ELR (cell line): ENCODE results near the gene RFT1.
A peak's percentile ranks its signal among the peaks of the same experiment; 100 is the strongest.

Experiments used
- DNase-seq: peaks from one replicate; pipeline ENCODE4 v3.0.0-alpha.2; 2015; ENCODE audit warnings: low read depth

The RFT1 gene

GRCh38 chr3:53092216-53092615 is 38.0 kb downstream of the RFT1 start:
- no peak for DNase-seq

GRCh38 chr3:53091011-53091410 is 39.2 kb downstream of the RFT1 start:
- DNase-seq: no peak

GRCh38 chr3:53089511-53089910 is 40.7 kb downstream of the RFT1 start:
- no peak for DNase-seq

GRCh38 chr3:53085476-53085875 is 44.8 kb downstream of the RFT1 start:
- DNase-seq: no peak

GRCh38 chr3:53084310-53085001 is 45.8 kb downstream of the RFT1 start:
- peak; percentile 12 for DNase-seq

GRCh38 chr3:53083949-53084309 is 46.3 kb downstream of the RFT1 start:
- no peak for DNase-seq

GRCh38 chr3:53083521-53083920 is 46.7 kb downstream of the RFT1 start:
- no peak for DNase-seq

- no peak for DNase-seq
Observed at GRCh38 chr3:53082736-53083135, 47.5 kb downstream of the RFT1 start.

GRCh38 chr3:53081318-53081717 is 48.9 kb downstream of the RFT1 start:
- DNase-seq: no peak

GRCh38 chr3:53080612-53081205 is 49.5 kb downstream of the RFT1 start:
- DNase-seq: no peak

GRCh38 chr3:53079791-53080555 is 50.3 kb downstream of the RFT1 start:
- no peak for DNase-seq

GRCh38 chr3:53079147-53079546 is 51.1 kb downstream of the RFT1 start:
- no peak for DNase-seq

GRCh38 chr3:53078656-53079055 is 51.6 kb downstream of the RFT1 start:
- DNase-seq: no peak

GRCh38 chr3:53077476-53078220 is 52.6 kb downstream of the RFT1 start:
- no peak for DNase-seq

GRCh38 chr3:53075743-53076140 is 54.5 kb downstream of the RFT1 start:
- no peak for DNase-seq

- DNase-seq: no peak
Observed at GRCh38 chr3:53074761-53075742, 55.2 kb downstream of the RFT1 start.

GRCh38 chr3:53074366-53074696 is 55.9 kb downstream of the RFT1 start:
- no peak for DNase-seq

GRCh38 chr3:53073553-53074365 is 56.5 kb downstream of the RFT1 start:
- DNase-seq: no peak

GRCh38 chr3:53072653-53073552 is 57.3 kb downstream of the RFT1 start:
- DNase-seq: peak; percentile 87
